Measurements from ENCODE around the gene IGSF21. TPM values are rescaled to one million over a fixed set of nuclear protein-coding genes. Genes with fewer than 3 reads are reported as not detected.

Gene IGSF21
- total and polyA plus RNA-seq, 2 of the 4 experiments (the other 2 are of a cell fraction): not detected

DNA sequence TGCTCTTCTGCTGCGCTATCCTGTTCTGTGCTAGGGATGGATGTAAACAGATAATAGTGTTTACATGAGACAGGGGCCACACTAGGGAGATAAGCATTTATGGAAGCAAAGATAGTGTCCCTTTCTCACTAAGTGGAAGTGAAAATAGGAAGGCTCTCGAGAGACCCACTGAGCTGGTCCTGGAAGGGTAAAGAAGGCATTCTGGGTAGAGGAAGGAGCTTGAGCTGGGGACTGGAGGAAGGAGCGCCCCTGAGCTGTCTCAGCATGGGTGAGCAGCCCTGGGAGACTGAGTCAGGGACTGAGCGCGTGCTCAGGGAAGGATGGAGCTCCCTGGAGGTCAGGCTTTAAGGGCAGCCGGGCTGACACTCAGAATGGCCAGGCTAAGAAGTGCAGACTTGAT lies 93.3 kb downstream of the IGSF21 start:
- H3K4me2 ChIP-seq (ENCODE audit: low read depth, low read length): no peak overlapping the region
- no peak overlapping the region for H3K23ac ChIP-seq (ENCODE audit: low read depth, low read length)
- H2BK20ac ChIP-seq (ENCODE audit: low read depth, low read length): no peak overlapping the region
- H2BK15ac ChIP-seq (ENCODE audit: low read depth, low read length): no peak overlapping the region
- ChIA-PET POLR2A (ENCODE audit: unreplicated experiment) (no interaction called here), CTCF (no interaction called here)
- intact Hi-C loops (cut with micrococcal nuclease) (no loop called here), dilution Hi-C loops (cut with HindIII; ENCODE audit: low sequenced_read_pairs, unreplicated experiment) (no loop called here), in situ Hi-C loops (cut with MboI; ENCODE audit: low sequenced_read_pairs) (no loop called here)
- H3K27me3 ChIP-seq (ENCODE audit: control insufficient read depth, insufficient read depth, low read length): no peaks in the 10 kb centered on the region
- no peak overlapping the region for H4K91ac ChIP-seq (ENCODE audit: insufficient read depth, low read depth, low read length)
- TF ChIP-seq MAZ (IDR thresholded peaks at IDR 0.05; ENCODE audit: borderline replicate concordance, low read depth, low read length) (no peak), CHD1 (IDR thresholded peaks at IDR 0.05; ENCODE audit: low read depth, low read length) (no peak), RAD21 (IDR thresholded peaks at IDR 0.05; ENCODE audit: low read length) (no peak), CEBPB (IDR thresholded peaks at IDR 0.05; ENCODE audit: low read depth, low read length) (no peak), FOS (IDR thresholded peaks at IDR 0.05; ENCODE audit: low read depth, low read length) (no peak), RFX5 (IDR thresholded peaks at IDR 0.05; ENCODE audit: low read depth, low read length) (no peak), MAFK (IDR thresholded peaks at IDR 0.05; ENCODE audit: low read depth, low read length) (no peak), RCOR1 (IDR thresholded peaks at IDR 0.05; ENCODE audit: insufficient replicate concordance, low read length) (no peak), BHLHE40 (IDR thresholded peaks at IDR 0.05; ENCODE audit: low read depth, low read length) (no peak), NFE2L2 (IDR thresholded peaks at IDR 0.05; ENCODE audit: low read depth, low read length) (no peak), MXI1 (IDR thresholded peaks at IDR 0.05; ENCODE audit: borderline replicate concordance, low read depth, low read length) (no peak), SMC3 (IDR thresholded peaks at IDR 0.05; ENCODE audit: low read depth, low read length) (no peak)
- TF ChIP-seq, protein P1, sequence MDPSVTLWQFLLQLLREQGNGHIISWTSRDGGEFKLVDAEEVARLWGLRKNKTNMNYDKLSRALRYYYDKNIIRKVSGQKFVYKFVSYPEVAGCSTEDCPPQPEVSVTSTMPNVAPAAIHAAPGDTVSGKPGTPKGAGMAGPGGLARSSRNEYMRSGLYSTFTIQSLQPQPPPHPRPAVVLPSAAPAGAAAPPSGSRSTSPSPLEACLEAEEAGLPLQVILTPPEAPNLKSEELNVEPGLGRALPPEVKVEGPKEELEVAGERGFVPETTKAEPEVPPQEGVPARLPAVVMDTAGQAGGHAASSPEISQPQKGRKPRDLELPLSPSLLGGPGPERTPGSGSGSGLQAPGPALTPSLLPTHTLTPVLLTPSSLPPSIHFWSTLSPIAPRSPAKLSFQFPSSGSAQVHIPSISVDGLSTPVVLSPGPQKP (IDR thresholded peaks at IDR 0.05; ENCODE audit: borderline replicate concordance, low read depth, low read length): no peak
- TF ChIP-seq, protein P2, sequence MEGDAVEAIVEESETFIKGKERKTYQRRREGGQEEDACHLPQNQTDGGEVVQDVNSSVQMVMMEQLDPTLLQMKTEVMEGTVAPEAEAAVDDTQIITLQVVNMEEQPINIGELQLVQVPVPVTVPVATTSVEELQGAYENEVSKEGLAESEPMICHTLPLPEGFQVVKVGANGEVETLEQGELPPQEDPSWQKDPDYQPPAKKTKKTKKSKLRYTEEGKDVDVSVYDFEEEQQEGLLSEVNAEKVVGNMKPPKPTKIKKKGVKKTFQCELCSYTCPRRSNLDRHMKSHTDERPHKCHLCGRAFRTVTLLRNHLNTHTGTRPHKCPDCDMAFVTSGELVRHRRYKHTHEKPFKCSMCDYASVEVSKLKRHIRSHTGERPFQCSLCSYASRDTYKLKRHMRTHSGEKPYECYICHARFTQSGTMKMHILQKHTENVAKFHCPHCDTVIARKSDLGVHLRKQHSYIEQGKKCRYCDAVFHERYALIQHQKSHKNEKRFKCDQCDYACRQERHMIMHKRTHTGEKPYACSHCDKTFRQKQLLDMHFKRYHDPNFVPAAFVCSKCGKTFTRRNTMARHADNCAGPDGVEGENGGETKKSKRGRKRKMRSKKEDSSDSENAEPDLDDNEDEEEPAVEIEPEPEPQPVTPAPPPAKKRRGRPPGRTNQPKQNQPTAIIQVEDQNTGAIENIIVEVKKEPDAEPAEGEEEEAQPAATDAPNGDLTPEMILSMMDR (conservative IDR thresholded peaks at IDR 0.05; ENCODE audit: low read depth, low read length): no peak
- TF ChIP-seq, protein P3, sequence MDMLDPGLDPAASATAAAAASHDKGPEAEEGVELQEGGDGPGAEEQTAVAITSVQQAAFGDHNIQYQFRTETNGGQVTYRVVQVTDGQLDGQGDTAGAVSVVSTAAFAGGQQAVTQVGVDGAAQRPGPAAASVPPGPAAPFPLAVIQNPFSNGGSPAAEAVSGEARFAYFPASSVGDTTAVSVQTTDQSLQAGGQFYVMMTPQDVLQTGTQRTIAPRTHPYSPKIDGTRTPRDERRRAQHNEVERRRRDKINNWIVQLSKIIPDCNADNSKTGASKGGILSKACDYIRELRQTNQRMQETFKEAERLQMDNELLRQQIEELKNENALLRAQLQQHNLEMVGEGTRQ (IDR thresholded peaks at IDR 0.05; ENCODE audit: low read depth, low read length): no peak
- H4K20me1 ChIP-seq (ENCODE audit: insufficient read depth, low read length): no peaks in the 10 kb centered on the region
- H2BK5ac ChIP-seq (ENCODE audit: low read depth, low read length, poor library complexity, severe bottlenecking): no peak overlapping the region
- H3K9me1 ChIP-seq (ENCODE audit: insufficient read depth, low read length): no peaks in the 10 kb centered on the region
- no peak overlapping the region for H3K9ac ChIP-seq (ENCODE audit: low read depth, low read length)
- no peak overlapping the region for H3K18ac ChIP-seq (ENCODE audit: low read depth, low read length)
- H3K4ac ChIP-seq (ENCODE audit: low read depth, low read length): no peak overlapping the region
- no peak overlapping the region for H2AFZ ChIP-seq (replicated peaks; ENCODE audit: low read length, poor library complexity)
- no peaks in the 10 kb centered on the region for H3K9me3 ChIP-seq (ENCODE audit: control insufficient read depth, insufficient read depth, low read length)
- no peak overlapping the region for H2BK120ac ChIP-seq (ENCODE audit: low read depth, low read length)
- no peak overlapping the region for H3K4me3 ChIP-seq (ENCODE audit: insufficient read depth, low read depth, low read length)
- H3K4me1 ChIP-seq (ENCODE audit: control insufficient read depth, insufficient read depth, low read length): no peaks in the 10 kb centered on the region
- no peaks in the 10 kb centered on the region for H3K36me3 ChIP-seq (ENCODE audit: control insufficient read depth, insufficient read depth, low read length)
- H3K27ac ChIP-seq (ENCODE audit: insufficient read depth, low read length): no peak overlapping the region
- BruUV-seq (replicated peaks): no TSS peak
- H3K56ac ChIP-seq (ENCODE audit: extremely low read depth, insufficient read depth, low read length): no peak overlapping the region
- no peak for DNase-seq
- no peak overlapping the region for H2AK5ac ChIP-seq (ENCODE audit: low read depth, low read length)
- no peak overlapping the region for H4K8ac ChIP-seq (ENCODE audit: low read depth in 2 of 2, low read length in 2 of 2)
- no peak for ATAC-seq (ENCODE audit: low read depth)
- H3K79me1 ChIP-seq (ENCODE audit: low read depth in 1 of 2, low read length in 2 of 2): no peaks in the 10 kb centered on the region
- no peak overlapping the region for H4K5ac ChIP-seq (ENCODE audit: low read depth, low read length)
- H3K14ac ChIP-seq (replicated peaks; ENCODE audit: low read depth, low read length): no peak overlapping the region
- 0% methylated on average over 1 of the region's 6 CpGs; no CpG with 5 or more reads in 1 of the 2 experiments for WGBS, 2 experiments (ENCODE audit: extremely low coverage in 2 of 2, insufficient read length in 1 of 2)
- H2AK9ac ChIP-seq (replicated peaks; ENCODE audit: low read depth, low read length, poor library complexity): no peak overlapping the region

Measured in IMR-90 (cell line).